A673 (cell line): ENCODE measurements around the gene BCL3. TPM values are rescaled to one million over a fixed set of nuclear protein-coding genes. Genes with fewer than 3 reads are reported as not detected.

Experiments
- BruUV-seq: library from RNA; stranded (reverse); fragments of 400-500 nt; replicated peaks from 2 replicates; lab custom pipeline; 2021; lab: Mats Ljungman, UMichigan
- CTCF ChIA-PET: fragments of 300-600 bp; sonication (Branson Sonifier 250); formaldehyde crosslinking; loops from one replicate; lab custom pipeline; 2022; ENCODE audit warnings: antibody characterized with exemption; lab: Charles Lee
- POLR2A ChIA-PET: fragments of 300-600 bp; sonication (Branson Sonifier 250); formaldehyde crosslinking; loops from one replicate; lab custom pipeline; 2022; ENCODE audit warnings: antibody characterized with exemption; ENCODE audit not compliant: low non-redundant PET; lab: Charles Lee
- DNase-seq: peaks from one replicate; pipeline ENCODE4 v3.0.0-alpha.2; 2015; ENCODE audit warnings: low spot score
- H3K27ac ChIP-seq: fragments of 200-600 bp; sonication (generic); 2 replicates; pipeline ENCODE4 v1.5.1; 2016; ENCODE audit warnings: mixed run types, low read depth, mild to moderate bottlenecking, mixed read lengths, antibody characterized with exemption, low read length; ENCODE audit not compliant: poor library complexity, severe bottlenecking
- H3K27me3 ChIP-seq: fragments of 200-600 bp; sonication (generic); replicated peaks from 2 replicates; pipeline ENCODE4 v1.6.1; 2017; ENCODE audit warnings: mixed run types, low read depth, mild to moderate bottlenecking, mixed read lengths, antibody characterized with exemption, low read length; ENCODE audit not compliant: insufficient read depth, poor library complexity
- H3K36me3 ChIP-seq: fragments of 200-600 bp; sonication (generic); 2 replicates; pipeline ENCODE4 v1.6.1; 2016; ENCODE audit warnings: mixed run types, mild to moderate bottlenecking, mixed read lengths, antibody characterized with exemption, low read length; ENCODE audit not compliant: insufficient read depth, poor library complexity, severe bottlenecking
- H3K4me1 ChIP-seq: fragments of 200-600 bp; sonication (generic); 2 replicates; pipeline ENCODE4 v1.6.1; 2017; ENCODE audit warnings: mixed run types, mild to moderate bottlenecking, mixed read lengths, antibody characterized with exemption, low read length; ENCODE audit not compliant: insufficient read depth, poor library complexity, severe bottlenecking
- H3K4me3 ChIP-seq: fragments of 200-600 bp; sonication (generic); 2 replicates; pipeline ENCODE4 v1.5.1; 2016; ENCODE audit warnings: low read depth, mixed run types, mild to moderate bottlenecking, mixed read lengths, low read length; ENCODE audit not compliant: poor library complexity, severe bottlenecking
- H3K9me3 ChIP-seq: fragments of 200-600 bp; sonication (generic); 2 replicates; pipeline ENCODE4 v1.6.1; 2016; ENCODE audit warnings: mixed run types, low read depth, mild to moderate bottlenecking, mixed read lengths, antibody characterized with exemption, low read length; ENCODE audit not compliant: poor library complexity, severe bottlenecking
- CTCF ChIP-seq: fragments of 300-800, 200-600 bp; sonication (generic); conservative IDR thresholded peaks from 2 replicates; pipeline ENCODE4 v1.5.1; 2017; ENCODE audit warnings: low read depth, mild to moderate bottlenecking, antibody characterized with exemption, low read length, moderate library complexity, mixed read lengths
- EZH2 ChIP-seq: fragments of 200-600 bp; sonication (generic); IDR thresholded peaks from 2 replicates; pipeline ENCODE4 v1.6.1; 2017; ENCODE audit warnings: borderline replicate concordance, low read depth, mild to moderate bottlenecking, mixed read lengths, antibody characterized with exemption, low read length; ENCODE audit not compliant: poor library complexity, severe bottlenecking
- intact Hi-C: fragments of 100-400 bp; cut with micrococcal nuclease; formaldehyde crosslinking; loops from one replicate; pipeline ENCODE4 v1.10.0; 2022; ENCODE audit not compliant: unreplicated experiment
- total RNA-seq: library from RNA; stranded (reverse); gene quantifications from 2 replicates; pipeline ENCODE4 v1.2.3, GENCODE V29; 2021

Gene BCL3
- total RNA-seq, 1 experiment from 2014 or later: 6.6 TPM

GRCh38 chr19:44702551-44703176, 45.8 kb upstream of the BCL3 start:
- no peaks in the 10 kb centered on the region for H3K36me3 ChIP-seq
- ChIA-PET POLR2A (no interaction called here), CTCF (no interaction called here)
- no peaks in the 10 kb centered on the region for H3K27me3 ChIP-seq
- H3K4me3 ChIP-seq: no peak overlapping the region
- no peak for DNase-seq
- TF ChIP-seq EZH2 (no peak), CTCF (no peak)
- intact Hi-C loops: no loop called here
- H3K9me3 ChIP-seq: no peaks in the 10 kb centered on the region
- no TSS peak for BruUV-seq
- no peak overlapping the region for H3K27ac ChIP-seq
- H3K4me1 ChIP-seq: no peaks in the 10 kb centered on the region

GRCh38 chr19:44703336-44704078, 45.0 kb upstream of the BCL3 start:
- H3K27ac ChIP-seq: no peak overlapping the region
- intact Hi-C loops: no loop called here
- no peaks in the 10 kb centered on the region for H3K36me3 ChIP-seq
- no TSS peak for BruUV-seq
- DNase-seq: no peak
- H3K4me1 ChIP-seq: no peaks in the 10 kb centered on the region
- H3K4me3 ChIP-seq: no peak overlapping the region
- H3K27me3 ChIP-seq: no peaks in the 10 kb centered on the region
- no peaks in the 10 kb centered on the region for H3K9me3 ChIP-seq
- no peak for TF ChIP-seq CTCF
- TF ChIP-seq EZH2: no peak
- ChIA-PET CTCF (no interaction called here), POLR2A (no interaction called here)

- no peak for TF ChIP-seq EZH2
- TF ChIP-seq CTCF: no peak
- H3K4me1 ChIP-seq: no peaks in the 10 kb centered on the region
- H3K9me3 ChIP-seq: no peaks in the 10 kb centered on the region
- BruUV-seq: no TSS peak
- H3K36me3 ChIP-seq: no peaks in the 10 kb centered on the region
- ChIA-PET POLR2A (no interaction called here), CTCF (no interaction called here)
- no peaks in the 10 kb centered on the region for H3K27me3 ChIP-seq
- no peak for DNase-seq
- H3K27ac ChIP-seq: no peak overlapping the region
- intact Hi-C loops: no loop called here
- no peak overlapping the region for H3K4me3 ChIP-seq
These were observed 43.5 kb upstream of the BCL3 start for GRCh38 chr19:44704982-44705381.
